Stomach (tissue), 9 donors: ENCODE results near the gene GJE1. TPM values are rescaled to one million over a fixed set of nuclear protein-coding genes. Genes with fewer than 3 reads are reported as not detected.

Experiments used
- DNase-seq, 2 donors: peaks; one replicate each; pipeline versions ENCODE4 v3.0.0 to v3.0.0-alpha.2; 2013 to 2019
- H3K27ac ChIP-seq, 5 donors: fragments of 200-600 bp in 4 of 5; sonication (generic) in 4 of 5; one replicate each; pipeline ENCODE4 v1.5.1; 2013 to 2019; ENCODE audit warnings: mild to moderate bottlenecking in 1 of 5, moderate library complexity in 1 of 5
- H3K27me3 ChIP-seq, 3 donors: fragments of 200-600 bp; sonication (generic); one replicate each; pipeline ENCODE4 v1.5.1; 2017 to 2019; ENCODE audit warnings: mixed run types in 1 of 3
- H3K36me3 ChIP-seq, 4 donors: fragments of 200-600 bp; sonication (generic); 1 replicate in 3 of 4; 2 replicates in 1 of 4; pipeline ENCODE4 v1.5.1; 2016 to 2019
- H3K4me1 ChIP-seq, 4 donors: fragments of 200-600 bp; sonication (generic); one replicate each; pipeline ENCODE4 v1.5.1; 2016 to 2019
- H3K4me3 ChIP-seq, 4 donors: fragments of 200-600 bp; sonication (generic) in 3 of 4; one replicate each; pipeline ENCODE4 v1.5.1; 2016 to 2019; ENCODE audit warnings: mild to moderate bottlenecking in 1 of 4
- H3K9me3 ChIP-seq, 4 donors: fragments of 200-600 bp; sonication (generic); one replicate each; pipeline ENCODE4 v1.5.1; 2016 to 2019
- EP300 ChIP-seq: sonication (generic); formaldehyde crosslinking; IDR thresholded peaks from one replicate; pipeline ENCODE4 v1.6.1; 2017; ENCODE audit warnings: antibody characterized with exemption
- POLR2A ChIP-seq, 4 donors: fragments of 450-650 bp; IDR thresholded peaks; one replicate each; pipeline ENCODE4 v1.6.1; 2016; ENCODE audit warnings: antibody characterized with exemption in 4 of 4, control low read depth in 2 of 4, mild to moderate bottlenecking in 1 of 4, moderate library complexity in 1 of 4
- POLR2AphosphoS5 ChIP-seq, 3 donors: sonication (generic); formaldehyde crosslinking; IDR thresholded peaks; one replicate each; pipeline ENCODE4 v1.6.1; 2016; ENCODE audit warnings: antibody characterized with exemption in 3 of 3
- WGBS, 5 donors: extraction: QIAGEN DNeasy Blood & Tissue Kit in 3 of 5; methylation state at CpG; one replicate each; pipeline versions ENCODE4 v1.1.5 to v1.1.7; 2013 to 2018; 5-methylcytosine and 5-hydroxymethylcytosine counted together
- intact Hi-C: fragments of 100-400 bp; cut with DNase I; formaldehyde crosslinking; loops from one replicate; pipeline ENCODE4 v1.15.1; 2023; ENCODE audit warnings: low total_unique reads
- polyA plus RNA-seq, 3 donors: library from polyadenylated mRNA; stranded (reverse); fragments of 200-250 nt; gene quantifications; one replicate each; pipeline ENCODE4 v1.2.3, GENCODE V29; 2013
- total RNA-seq, 5 donors: library from RNA; depleted of rRNA; stranded (reverse); fragments of >200 nt; gene quantifications; one replicate each; pipeline versions ENCODE4 v1.1.0 to v1.2.3, GENCODE V29; 2014 to 2016
- TF ChIP-seq, protein P1 (sequence below), 7 experiments: fragments of 450-650 bp in 4 of 7; fragments of 200-600 bp in 3 of 7; sonication (generic) in 3 of 7; IDR thresholded peaks; one replicate each; pipeline ENCODE4 v1.5.1; 2016 to 2019; ENCODE audit warnings: antibody characterized with exemption in 7 of 7, control low read depth in 2 of 7, mild to moderate bottlenecking in 1 of 7
- donor health status: healthy with polysubstance abuse.
- donor health status: Bipolar disorder and iron deficiency.
- donor health status: healthy.

GJE1 gene
- total and polyA plus RNA-seq, 8 donors = not detected

- Histone ChIP-seq H3K27ac (no peak overlapping the region), H3K27me3 (no peaks in the 10 kb centered on the region), H3K9me3 (no peaks in the 10 kb centered on the region), H3K36me3 (peaks cover 0 to 3% (median 0%) of the 10 kb centered on the region in 4 donors), H3K4me3 (no peak overlapping the region), H3K4me1 (peaks cover 13 to 63% (median 34%) of the 10 kb centered on the region in 4 donors)
- TF ChIP-seq, protein P1, sequence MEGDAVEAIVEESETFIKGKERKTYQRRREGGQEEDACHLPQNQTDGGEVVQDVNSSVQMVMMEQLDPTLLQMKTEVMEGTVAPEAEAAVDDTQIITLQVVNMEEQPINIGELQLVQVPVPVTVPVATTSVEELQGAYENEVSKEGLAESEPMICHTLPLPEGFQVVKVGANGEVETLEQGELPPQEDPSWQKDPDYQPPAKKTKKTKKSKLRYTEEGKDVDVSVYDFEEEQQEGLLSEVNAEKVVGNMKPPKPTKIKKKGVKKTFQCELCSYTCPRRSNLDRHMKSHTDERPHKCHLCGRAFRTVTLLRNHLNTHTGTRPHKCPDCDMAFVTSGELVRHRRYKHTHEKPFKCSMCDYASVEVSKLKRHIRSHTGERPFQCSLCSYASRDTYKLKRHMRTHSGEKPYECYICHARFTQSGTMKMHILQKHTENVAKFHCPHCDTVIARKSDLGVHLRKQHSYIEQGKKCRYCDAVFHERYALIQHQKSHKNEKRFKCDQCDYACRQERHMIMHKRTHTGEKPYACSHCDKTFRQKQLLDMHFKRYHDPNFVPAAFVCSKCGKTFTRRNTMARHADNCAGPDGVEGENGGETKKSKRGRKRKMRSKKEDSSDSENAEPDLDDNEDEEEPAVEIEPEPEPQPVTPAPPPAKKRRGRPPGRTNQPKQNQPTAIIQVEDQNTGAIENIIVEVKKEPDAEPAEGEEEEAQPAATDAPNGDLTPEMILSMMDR (IDR thresholded peaks at IDR 0.05) = no peak
- TF ChIP-seq POLR2AphosphoS5 (IDR thresholded peaks at IDR 0.05) (no peak), POLR2A (IDR thresholded peaks at IDR 0.05) (no peak), EP300 (no peak)
- intact Hi-C loops = loop anchor here (10.0 kb wide), 1 partner anchor 52 kb away; no protein-coding TSS in a partner anchor
- DNase-seq = no peak
Observed at GRCh38 chr6:142152746-142153145, 20.0 kb downstream of the GJE1 start.

GRCh38 chr6:142153196-142153595 lies 20.5 kb downstream of the GJE1 start:
- Histone ChIP-seq H3K9me3 (no peaks in the 10 kb centered on the region), H3K27me3 (no peaks in the 10 kb centered on the region)
- TF ChIP-seq EP300 (no peak), POLR2AphosphoS5 (IDR thresholded peaks at IDR 0.05) (no peak), POLR2A (IDR thresholded peaks at IDR 0.05) (no peak)
- TF ChIP-seq, protein P1 (IDR thresholded peaks at IDR 0.05) = no peak

DNA sequence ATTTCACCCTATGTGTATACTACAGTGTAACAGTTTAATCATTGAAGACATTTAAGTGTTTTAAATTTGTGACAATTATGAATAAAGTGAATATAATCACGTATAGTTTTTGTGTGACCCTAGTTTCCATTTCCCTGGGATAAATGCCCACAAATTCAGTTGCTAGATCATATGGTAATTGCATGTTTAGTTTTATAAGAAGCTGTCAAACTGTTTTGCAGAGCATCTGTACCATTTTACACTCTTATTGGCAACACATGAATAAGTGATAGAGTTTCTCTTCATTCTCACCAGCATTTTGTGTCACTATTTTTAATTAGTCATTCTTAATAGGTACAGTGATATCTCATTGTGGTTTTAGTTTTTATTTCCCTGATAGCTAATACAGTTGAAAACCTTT lies 21.6 kb downstream of the GJE1 start:
- Histone ChIP-seq H3K27ac (no peak overlapping the region), H3K4me3 (no peak overlapping the region), H3K36me3 (peaks cover 0 to 3% (median 2%) of the 10 kb centered on the region in 4 donors), H3K9me3 (no peaks in the 10 kb centered on the region), H3K4me1 (peaks cover 0 to 47% (median 20%) of the 10 kb centered on the region in 4 donors), H3K27me3 (no peaks in the 10 kb centered on the region)
- TF ChIP-seq, protein P1 (IDR thresholded peaks at IDR 0.05) = no peak
- no peak for TF ChIP-seq EP300
- no peak for TF ChIP-seq POLR2AphosphoS5 (IDR thresholded peaks at IDR 0.05)
- TF ChIP-seq POLR2A (IDR thresholded peaks at IDR 0.05) = no peak
- intact Hi-C loops = loop anchor here (10.0 kb wide), 1 partner anchor 50 kb away; no protein-coding TSS in a partner anchor
- WGBS, 5 donors = 76 to 88% (median 83%) methylated on average over 1 of the region's 1 CpG
- no peak for DNase-seq

More at GRCh38 chr6:142153196-142153595, 20.5 kb downstream of the GJE1 start:
- Histone ChIP-seq H3K27ac (no peak overlapping the region), H3K4me1 (peaks cover 8 to 58% (median 30%) of the 10 kb centered on the region in 4 donors), H3K36me3 (peaks cover 0 to 3% (median 0%) of the 10 kb centered on the region in 4 donors), H3K4me3 (no peak overlapping the region)
- intact Hi-C loops = loop anchor here (10.0 kb wide), 1 partner anchor 52 kb away; no protein-coding TSS in a partner anchor
- 27 to 58% (median 42%) methylated on average over 2 of the region's 2 CpGs for WGBS, 5 donors
- DNase-seq = no peak

- H3K36me3 ChIP-seq = peaks cover 0 to 3% (median 2%) of the 10 kb centered on the region in 4 donors
- DNase-seq = no peak
- no peak overlapping the region for H3K4me3 ChIP-seq
- H3K27ac ChIP-seq = no peak overlapping the region
- intact Hi-C loops = loop anchor here (10.0 kb wide), 1 partner anchor 50 kb away; no protein-coding TSS in a partner anchor
- H3K4me1 ChIP-seq = peaks cover 0 to 39% (median 17%) of the 10 kb centered on the region in 4 donors
- WGBS, 5 donors = 63 to 86% (median 72%) methylated on average over 3 of the region's 3 CpGs
- no peaks in the 10 kb centered on the region for H3K9me3 ChIP-seq
- TF ChIP-seq, protein P1 (IDR thresholded peaks at IDR 0.05) = no peak
- no peak for TF ChIP-seq EP300
- H3K27me3 ChIP-seq = no peaks in the 10 kb centered on the region
Observed at GRCh38 chr6:142155091-142155490, 22.4 kb downstream of the GJE1 start.
